ENCODE data around the gene MTUS2. TPM values are rescaled to one million over a fixed set of nuclear protein-coding genes. Genes with fewer than 3 reads are reported as not detected.

MTUS2 gene
- total RNA-seq, 1 donor from 2014 or later: 0.41 TPM

GRCh38 chr13:29266261-29266660 is 446.1 kb downstream of the MTUS2 start:
- TF ChIP-seq, protein P1, sequence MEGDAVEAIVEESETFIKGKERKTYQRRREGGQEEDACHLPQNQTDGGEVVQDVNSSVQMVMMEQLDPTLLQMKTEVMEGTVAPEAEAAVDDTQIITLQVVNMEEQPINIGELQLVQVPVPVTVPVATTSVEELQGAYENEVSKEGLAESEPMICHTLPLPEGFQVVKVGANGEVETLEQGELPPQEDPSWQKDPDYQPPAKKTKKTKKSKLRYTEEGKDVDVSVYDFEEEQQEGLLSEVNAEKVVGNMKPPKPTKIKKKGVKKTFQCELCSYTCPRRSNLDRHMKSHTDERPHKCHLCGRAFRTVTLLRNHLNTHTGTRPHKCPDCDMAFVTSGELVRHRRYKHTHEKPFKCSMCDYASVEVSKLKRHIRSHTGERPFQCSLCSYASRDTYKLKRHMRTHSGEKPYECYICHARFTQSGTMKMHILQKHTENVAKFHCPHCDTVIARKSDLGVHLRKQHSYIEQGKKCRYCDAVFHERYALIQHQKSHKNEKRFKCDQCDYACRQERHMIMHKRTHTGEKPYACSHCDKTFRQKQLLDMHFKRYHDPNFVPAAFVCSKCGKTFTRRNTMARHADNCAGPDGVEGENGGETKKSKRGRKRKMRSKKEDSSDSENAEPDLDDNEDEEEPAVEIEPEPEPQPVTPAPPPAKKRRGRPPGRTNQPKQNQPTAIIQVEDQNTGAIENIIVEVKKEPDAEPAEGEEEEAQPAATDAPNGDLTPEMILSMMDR (IDR thresholded peaks at IDR 0.05): no peak
- ATAC-seq (no peak), DNase-seq (no peak)
- H3K36me3 ChIP-seq: no peaks in the 10 kb centered on the region
- H3K27ac ChIP-seq: no peak overlapping the region
- no peaks in the 10 kb centered on the region for H3K27me3 ChIP-seq
- no peaks in the 10 kb centered on the region for H3K9me3 ChIP-seq
- intact Hi-C loops (cut with DNase I): no loop called here
- H3K4me3 ChIP-seq: no peak overlapping the region
- no peaks in the 10 kb centered on the region for H3K4me1 ChIP-seq

- Histone ChIP-seq H3K36me3 (no peaks in the 10 kb centered on the region), H3K4me1 (no peaks in the 10 kb centered on the region), H3K9me3 (no peaks in the 10 kb centered on the region), H3K27me3 (no peaks in the 10 kb centered on the region), H3K27ac (no peak overlapping the region), H3K4me3 (no peak overlapping the region)
- DNase-seq (no peak), ATAC-seq (no peak)
- intact Hi-C loops (cut with DNase I): no loop called here
- TF ChIP-seq, protein P1 (IDR thresholded peaks at IDR 0.05): no peak
Observed at GRCh38 chr13:29266756-29267733, 446.9 kb downstream of the MTUS2 start.

DNA sequence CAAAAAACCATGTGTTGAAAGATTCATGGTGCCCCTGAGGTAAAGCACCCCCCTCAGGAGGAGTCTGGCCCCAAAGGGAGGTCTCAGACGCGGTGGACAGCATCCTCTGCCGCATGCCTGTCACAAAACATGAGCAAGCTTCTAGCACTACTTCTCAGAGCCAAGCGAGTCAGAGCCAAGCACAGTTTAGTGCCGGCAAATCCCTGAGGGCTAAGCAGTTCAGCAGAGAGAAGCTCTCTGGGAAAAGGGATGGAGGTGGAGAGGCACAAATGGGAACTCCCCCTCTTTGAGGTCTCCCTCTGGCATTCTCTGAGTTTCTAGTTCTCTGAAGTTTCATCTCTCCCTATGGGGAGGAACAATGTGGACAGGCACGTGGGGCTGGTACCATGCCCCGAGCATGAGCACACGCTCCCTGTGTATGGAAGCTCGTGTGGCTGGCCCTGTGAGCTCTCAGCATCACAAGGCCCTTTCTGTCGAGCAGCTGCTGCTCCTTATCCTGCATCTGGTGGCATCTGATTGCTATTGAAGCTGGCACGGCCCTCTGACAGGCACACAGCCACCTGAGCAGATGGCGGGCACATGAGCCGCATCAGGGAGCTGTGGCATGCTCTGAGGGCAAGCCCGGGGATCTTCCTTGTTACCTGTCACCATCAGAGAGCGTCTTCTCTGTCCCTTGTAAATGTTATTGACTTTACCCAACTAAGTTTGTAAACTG is 450.3 kb downstream of the MTUS2 start:
- TF ChIP-seq, protein P1 (IDR thresholded peaks at IDR 0.05): no peak
- Histone ChIP-seq H3K27ac (no peak overlapping the region), H3K9me3 (no peaks in the 10 kb centered on the region), H3K4me1 (no peaks in the 10 kb centered on the region), H3K4me3 (no peak overlapping the region), H3K27me3 (no peaks in the 10 kb centered on the region), H3K36me3 (no peaks in the 10 kb centered on the region)
- intact Hi-C loops (cut with DNase I): no loop called here
- DNase-seq (no peak), ATAC-seq (no peak)

DNA sequence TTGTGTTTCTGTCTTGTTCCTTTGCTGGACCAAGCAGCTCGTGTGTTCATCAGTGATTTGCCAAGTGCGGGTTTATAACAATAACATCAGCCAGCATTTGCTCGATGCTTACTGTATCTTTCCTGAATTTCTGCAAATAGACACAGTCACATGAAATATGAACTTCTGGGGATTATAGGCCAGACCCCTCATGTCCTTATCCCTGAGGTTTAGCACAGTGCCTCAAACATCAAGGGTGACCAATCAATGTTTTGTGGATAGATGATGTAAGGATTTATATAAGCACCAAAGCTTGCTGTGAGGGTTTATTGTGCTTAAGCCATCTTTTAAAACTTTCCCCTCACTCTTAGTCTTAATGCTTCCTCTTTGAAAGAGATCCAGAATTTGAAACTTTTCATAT is 451.5 kb downstream of the MTUS2 start:
- intact Hi-C loops (cut with DNase I): no loop called here
- ATAC-seq (no peak), DNase-seq (no peak)
- TF ChIP-seq, protein P1 (IDR thresholded peaks at IDR 0.05): no peak
- H3K9me3 ChIP-seq: no peaks in the 10 kb centered on the region
- H3K4me1 ChIP-seq: no peaks in the 10 kb centered on the region
- no peaks in the 10 kb centered on the region for H3K27me3 ChIP-seq
- H3K4me3 ChIP-seq: no peak overlapping the region
- no peaks in the 10 kb centered on the region for H3K36me3 ChIP-seq
- no peak overlapping the region for H3K27ac ChIP-seq

- Histone ChIP-seq H3K27ac (no peak overlapping the region), H3K27me3 (no peaks in the 10 kb centered on the region), H3K4me1 (no peaks in the 10 kb centered on the region), H3K9me3 (no peaks in the 10 kb centered on the region), H3K4me3 (no peak overlapping the region), H3K36me3 (no peaks in the 10 kb centered on the region)
- intact Hi-C loops (cut with DNase I): no loop called here
- TF ChIP-seq, protein P1 (IDR thresholded peaks at IDR 0.05): no peak
- DNase-seq (no peak), ATAC-seq (no peak)
Observed at GRCh38 chr13:29279356-29280254, 459.5 kb downstream of the MTUS2 start.
